HG03135 (cell line): Measurements from ENCODE around the gene PPP3R1.

ENCODE experiments used
- ATAC-seq: cut with Tn5 transposase; IDR thresholded peaks from one replicate; pipeline ENCODE4 v1.9.1; 2021; ENCODE audit warnings: mild to moderate bottlenecking, moderate library complexity; ENCODE audit not compliant: unreplicated experiment

PPP3R1 gene, protein sequence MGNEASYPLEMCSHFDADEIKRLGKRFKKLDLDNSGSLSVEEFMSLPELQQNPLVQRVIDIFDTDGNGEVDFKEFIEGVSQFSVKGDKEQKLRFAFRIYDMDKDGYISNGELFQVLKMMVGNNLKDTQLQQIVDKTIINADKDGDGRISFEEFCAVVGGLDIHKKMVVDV

DNA sequence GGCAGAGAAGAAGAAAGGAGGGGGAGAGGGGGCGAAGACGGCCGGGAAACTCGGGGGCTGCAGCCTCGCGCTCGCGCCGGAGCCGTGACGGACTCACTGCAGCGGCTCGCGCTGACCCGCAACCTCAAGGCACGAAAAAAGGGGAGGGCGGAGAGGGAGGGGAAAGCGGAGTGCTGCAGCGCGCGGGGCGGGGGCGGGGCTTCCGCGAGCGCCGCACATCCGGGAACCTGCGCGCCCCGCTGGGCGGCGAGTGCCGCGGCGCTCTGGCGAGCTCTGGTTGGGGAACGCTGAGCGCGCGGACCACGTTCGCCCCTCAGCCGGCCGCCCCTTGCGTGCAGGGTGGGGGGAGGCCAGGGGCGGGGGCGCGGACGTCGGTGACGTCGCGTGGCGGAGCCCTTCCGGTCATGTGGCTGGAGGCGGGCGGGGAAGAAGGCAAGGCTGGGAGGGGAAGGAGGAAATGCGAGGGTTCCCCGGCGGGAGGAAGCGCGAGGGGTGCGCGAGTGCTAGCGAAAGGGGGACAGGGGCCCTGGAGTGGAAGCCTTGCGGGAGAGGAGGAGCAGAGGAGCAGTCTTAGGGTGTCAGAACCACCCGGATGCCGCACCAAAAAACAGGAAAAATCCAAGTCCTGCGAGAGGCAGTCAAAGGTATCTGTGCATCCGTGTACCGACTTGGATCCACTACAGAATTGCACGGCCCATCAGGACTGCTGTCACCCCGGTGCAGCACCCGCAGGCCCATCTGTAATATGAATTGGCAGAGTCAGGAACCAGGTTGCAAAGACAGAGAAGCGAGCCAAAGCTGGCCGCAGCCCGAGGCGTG, at the start of gene PPP3R1:
TSS of gene PPP3R1 (minus strand) at position 133 of the 819 bp plus-strand sequence. CDS start 405 bp downstream, outside the sequence.
- ATAC-seq = peak; percentile 75

DNA sequence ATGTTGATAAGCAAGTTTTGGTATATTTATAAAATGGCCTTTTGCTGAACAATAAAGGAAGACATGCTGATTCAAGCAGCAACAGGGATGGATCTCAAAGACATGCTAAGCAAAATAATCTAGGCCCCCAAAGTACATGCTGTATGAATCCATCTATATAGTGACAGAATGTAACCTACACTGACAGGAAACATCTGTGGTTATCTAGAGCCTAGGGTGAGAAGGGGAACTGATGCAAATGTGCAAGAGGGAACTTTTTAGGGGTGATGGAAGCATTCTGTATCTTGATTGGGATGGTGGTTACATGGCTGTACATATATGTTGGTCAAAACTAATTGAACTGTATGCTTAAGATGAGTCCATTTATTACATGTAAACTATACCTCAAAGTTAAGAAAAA, 43.2 kb upstream of the PPP3R1 start:
- ATAC-seq = no peak

DNA sequence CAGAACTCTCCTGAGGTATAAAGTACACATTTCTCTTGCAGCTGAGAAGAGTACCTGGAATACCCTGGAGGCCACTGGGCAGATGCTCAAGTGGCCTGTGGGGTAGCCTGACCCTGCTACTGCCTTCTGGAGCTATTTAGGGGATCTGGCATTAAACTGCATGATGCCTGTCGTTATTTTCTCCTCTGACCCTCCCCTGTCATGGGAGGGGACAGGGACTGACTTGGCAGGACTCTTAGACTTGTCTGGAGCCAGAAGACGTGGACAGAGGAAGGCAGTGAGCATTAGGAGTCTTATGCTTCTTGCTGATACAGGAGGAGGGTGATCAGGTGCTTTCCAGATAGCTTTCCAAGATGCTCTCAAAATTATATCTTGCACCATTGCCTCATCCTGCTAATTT, 42.6 kb upstream of the PPP3R1 start:
- no peak for ATAC-seq

DNA sequence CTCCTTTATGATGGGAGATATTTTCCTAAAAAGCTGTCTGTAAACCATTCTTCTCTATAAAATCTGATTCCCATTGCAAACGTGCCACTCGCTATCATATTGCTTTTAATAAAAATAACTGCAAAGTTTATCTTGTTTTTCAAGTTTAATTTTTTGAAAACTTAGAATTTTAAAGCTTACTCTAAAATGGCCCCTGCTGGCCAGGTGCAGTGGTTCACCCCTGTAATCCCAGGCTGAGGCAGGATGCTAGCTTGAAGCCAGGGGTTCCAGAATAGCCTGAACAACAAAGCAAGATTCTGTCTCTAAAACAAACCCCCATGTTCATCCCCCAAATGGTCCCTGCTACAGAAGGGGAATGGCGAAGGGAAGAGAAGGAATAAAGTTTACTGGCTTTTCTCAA, 41.9 kb upstream of the PPP3R1 start:
- no peak for ATAC-seq

DNA sequence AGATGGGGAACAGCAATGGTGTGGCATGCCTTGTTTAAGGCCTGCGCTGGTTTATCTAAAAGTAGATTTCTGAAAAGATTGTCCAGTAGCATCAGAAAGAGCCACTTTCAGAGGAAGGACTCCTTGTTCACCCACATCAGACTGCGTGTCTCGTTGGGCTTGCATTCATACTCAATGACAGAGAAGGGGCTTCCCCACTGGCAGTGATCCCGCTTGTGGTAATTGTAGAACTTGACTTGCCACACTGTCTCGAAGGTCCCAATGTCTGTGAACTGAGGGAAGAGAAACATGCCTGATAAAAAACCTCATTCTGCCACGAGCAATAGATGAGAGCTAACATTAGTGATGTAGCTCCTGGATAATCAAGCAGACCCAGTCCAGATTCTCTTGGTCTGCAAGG, 41.4 kb upstream of the PPP3R1 start:
- no peak for ATAC-seq

DNA sequence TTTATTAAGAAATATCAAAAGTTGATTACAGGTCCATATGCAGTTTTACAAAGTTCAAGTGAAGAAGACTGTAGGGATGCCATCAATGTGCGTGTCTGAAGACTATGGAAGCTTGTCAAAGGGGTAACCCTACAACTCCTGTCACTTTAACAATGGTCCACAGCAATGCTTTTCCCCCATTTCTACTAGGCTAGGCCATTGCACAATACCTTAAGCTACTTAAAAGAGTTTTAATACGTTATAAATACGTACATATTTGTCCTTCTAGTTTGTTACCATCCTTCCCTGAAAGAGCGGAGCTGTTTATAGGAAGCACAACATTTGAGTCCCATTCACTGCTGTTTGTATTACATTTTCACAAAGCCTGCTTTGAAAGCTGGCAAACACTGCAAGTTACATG, 40.7 kb upstream of the PPP3R1 start:
- no peak for ATAC-seq

DNA sequence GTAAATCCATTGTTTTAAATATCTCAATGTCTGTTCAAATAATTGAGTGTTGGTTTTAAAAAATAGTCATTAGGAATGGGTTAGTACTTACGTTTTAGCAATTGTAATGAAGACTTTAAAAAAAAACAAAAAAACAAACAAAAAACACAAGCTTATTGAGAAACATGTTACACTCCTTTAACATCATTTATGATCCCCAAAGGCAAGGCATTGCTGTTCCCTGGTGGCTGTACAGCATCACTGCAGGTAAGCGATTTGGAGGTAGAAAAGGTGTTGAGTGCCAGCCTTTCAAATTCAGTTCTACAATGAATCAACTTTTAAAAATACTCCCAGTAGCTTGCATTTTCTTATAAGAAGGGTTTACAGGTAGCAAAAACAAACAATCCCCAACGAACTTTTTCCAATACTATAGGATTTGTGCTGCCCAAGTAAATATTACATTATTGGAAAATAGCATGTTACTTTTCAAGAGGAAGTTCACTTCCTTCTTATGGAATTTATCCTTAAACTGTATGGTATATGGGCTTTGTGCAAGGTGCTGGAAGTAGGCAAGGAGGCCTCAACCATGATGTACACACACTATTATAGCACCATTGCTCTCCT, 39.9 kb upstream of the PPP3R1 start:
- ATAC-seq = no peak

DNA sequence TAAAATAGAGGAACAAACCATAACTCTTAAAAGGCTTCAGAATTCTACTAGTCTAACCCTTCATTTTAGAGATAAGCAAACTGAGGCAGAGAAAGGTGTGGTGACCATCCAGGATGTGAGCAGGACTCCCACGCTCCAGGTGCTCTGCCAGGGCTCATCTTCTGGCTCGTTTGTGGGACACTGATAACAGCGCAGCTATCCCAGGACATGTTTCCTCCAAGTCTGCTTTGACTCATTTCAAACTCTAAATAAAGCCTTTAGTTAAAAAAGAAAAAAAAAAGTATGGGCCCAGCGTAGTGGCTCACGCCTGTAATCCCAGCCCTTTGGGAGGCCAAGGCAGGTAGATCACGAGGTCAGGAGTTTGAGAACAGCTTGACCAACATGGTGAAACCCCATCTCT, 39.0 kb upstream of the PPP3R1 start:
- no peak for ATAC-seq

DNA sequence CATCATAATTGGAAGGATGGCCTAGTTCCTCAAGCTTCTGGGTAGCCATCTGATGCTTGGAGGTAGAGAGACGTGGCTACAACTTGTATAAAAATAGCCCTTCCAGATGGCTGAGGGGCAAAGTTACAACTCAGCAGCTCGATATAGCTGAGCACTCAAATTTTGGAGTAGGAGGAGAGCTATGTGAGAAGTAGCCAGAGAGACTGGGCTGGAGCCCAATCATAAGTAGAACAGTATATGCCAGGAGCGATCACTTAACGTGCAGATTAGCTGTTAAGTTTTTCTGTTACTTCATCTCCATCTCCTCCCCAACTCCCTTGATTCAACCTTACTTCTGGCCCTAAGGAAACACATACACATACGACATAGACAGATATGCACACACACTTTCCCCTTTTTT, 38.6 kb upstream of the PPP3R1 start:
- no peak for ATAC-seq

DNA sequence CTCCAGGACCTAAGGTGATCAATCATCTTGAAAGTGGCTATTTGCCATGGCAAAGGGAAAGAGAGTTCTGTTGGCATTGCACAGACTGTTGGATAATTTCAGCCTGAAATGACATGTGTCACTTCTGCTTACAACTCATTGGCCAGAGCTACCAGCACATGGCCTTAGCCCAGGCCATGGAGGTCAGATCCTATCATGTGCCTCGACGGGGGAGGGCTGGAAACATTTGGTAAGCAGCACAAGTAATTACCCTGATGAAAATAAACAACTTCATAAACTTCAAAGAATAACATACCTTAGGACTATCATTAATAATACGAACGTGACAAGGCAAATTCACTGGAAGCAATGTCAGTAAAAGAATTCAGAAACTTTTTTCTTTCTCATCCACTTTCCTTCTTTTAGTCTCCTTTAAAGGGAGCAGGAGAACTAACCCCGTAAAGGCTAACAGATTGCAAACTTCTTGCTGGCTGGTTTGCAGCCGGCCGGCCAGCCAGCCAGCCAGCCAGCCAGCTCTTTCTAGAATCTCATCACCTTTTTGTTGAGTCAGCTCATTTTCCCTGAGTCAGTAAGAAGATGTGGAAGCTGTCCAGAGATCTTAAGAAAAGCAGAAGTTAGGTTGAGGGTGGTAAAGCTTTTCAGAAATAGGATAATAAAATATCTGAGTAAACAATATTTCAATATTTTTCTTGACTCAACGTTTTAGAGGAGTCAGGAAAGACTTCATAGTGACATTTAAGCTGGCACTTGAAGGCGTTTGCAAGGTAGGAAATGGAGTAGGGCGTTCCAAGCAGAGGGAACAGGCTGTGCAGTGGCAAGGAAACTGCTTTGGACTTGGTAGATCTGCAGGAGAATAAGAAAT, 35.5 kb upstream of the PPP3R1 start:
- no peak for ATAC-seq

DNA sequence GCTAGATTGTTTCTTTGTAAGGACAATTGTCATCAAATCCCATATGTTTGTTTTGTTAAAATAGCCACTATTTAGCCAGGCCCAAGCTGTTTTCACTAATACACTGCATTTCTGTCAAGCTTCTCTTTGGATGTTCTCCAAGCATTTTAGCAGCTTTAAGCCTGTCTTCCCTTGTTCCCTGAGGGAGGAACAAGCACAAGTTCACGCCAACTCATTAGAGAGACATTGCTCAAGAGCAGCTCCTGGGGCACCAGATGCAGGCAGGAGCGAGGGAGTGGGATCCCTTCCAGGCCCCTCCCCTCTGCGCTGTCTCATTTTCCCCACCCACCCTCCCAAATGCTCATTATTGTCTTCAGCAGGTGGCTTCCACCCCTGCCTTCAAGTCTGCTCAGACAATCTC, 32.6 kb upstream of the PPP3R1 start:
- ATAC-seq = no peak

DNA sequence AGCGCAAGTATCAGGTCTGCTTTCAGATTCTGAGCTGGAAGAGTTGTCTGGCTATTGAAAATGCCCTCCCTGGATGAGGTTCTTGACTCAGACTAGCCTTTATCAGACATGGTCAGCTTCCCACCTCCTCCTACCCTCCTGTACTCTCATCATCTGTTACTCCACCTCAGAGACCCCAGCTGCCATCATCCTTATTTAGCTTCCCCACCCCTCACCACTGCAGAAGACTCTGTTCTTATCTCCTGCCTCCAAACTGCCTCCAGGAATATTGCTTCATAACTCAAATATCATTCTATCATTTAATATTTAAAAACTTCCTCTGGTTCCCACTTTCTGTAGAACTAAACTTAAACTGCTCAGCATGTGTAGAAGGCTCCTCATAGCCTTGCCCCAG, 31.1 kb upstream of the PPP3R1 start:
- ATAC-seq = no peak

DNA sequence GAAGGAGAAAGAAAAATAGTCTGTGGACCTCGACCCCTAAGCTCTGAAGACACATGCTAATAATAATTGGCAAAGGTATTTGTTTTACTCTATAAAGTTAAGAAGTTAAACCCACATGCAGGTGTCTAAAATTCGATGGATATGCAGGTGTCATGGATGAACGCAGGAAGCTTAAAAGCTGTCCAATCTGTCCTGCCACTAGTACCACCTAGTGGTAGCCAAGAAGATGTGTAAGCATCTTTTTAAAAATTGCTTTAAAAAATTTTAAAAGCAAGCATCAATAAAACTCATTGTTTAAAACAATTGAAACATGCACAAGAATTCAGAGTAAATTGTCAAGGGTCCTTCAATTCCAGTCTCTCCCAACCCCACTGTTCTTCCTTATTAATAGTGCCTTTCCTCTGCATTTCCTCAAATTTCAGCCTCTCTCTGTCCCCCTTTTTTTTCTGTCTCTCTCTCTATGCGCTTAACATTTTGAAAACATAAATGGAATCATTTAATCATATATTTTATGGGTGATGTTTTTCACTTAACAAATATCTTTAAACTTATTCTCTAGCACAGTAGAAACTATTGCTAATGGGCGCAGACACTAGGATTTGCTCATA, 30.6 kb upstream of the PPP3R1 start:
- ATAC-seq = no peak

DNA sequence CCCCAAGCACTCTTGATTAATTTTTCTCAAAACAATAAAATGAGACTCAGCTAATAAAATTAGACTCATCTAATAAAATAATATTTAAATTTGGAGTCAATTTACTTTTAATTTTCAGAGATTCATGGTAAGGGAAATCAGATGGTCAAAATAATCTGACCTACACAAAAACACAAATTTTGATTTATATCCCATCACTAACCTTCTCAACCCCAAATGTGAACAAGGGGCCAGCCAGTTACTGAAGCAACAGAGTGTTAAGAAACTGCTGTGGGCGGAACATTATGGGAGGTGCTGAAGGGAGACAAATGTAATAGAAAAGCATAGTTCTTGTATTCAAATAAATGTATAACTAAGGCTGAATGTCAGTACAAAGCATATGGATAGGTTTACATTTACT, 28.5 kb upstream of the PPP3R1 start:
- no peak for ATAC-seq

DNA sequence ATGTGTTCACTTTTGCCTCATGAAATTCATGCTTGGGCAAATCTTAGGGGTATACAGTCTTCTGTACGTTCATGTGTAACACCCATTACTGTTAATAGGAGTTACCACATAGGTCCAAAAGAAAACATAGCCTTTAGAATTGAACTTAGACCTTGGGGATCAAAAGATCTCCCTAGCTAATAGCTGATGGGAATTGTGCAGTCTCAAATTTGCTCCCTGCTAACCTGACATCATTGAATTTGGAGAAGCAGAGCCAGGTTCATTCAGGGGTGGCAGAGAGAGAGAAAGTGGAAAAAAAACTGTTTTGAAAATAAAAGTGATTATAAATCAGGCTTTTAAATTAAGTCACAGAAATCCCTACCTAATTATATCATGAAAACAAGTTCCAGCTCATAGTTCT, 28.0 kb upstream of the PPP3R1 start:
- ATAC-seq = no peak

DNA sequence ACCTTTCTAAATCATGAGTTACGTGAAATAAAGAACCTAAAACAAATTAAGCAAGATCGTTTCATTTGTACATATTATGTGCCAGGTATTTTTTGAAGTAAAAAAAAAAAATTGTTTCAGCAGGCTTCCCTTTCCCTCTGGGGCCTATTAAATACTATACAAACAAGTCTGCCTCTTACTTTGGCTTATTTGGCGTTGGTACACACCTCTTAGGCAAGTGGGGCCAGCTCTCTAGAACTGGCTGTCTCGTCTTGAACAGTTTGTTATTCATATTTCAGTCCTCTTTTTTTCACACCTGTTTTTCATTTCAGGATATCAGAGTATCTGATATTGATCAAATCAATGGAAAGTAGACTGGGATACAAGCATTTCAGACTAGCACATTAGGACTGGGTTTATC, 27.4 kb upstream of the PPP3R1 start:
- no peak for ATAC-seq

DNA sequence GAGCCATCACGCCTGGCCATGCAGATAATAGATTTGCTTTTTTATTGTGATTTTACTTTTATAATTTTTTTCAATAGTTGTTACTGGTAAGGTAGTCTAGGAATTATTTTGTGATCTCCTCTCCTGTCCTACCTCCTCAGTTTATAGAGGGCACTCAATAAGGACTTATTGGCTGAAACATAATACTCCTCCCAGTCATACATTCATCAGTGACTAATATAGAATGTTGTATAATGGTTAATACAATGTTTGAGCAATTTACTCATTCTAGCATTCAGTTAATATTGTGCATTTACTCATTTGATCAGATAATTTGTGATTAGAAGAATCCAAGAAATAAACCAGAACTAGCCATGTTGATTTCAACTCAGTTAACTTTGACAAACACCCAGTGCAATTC, 25.8 kb upstream of the PPP3R1 start:
- ATAC-seq = no peak

DNA sequence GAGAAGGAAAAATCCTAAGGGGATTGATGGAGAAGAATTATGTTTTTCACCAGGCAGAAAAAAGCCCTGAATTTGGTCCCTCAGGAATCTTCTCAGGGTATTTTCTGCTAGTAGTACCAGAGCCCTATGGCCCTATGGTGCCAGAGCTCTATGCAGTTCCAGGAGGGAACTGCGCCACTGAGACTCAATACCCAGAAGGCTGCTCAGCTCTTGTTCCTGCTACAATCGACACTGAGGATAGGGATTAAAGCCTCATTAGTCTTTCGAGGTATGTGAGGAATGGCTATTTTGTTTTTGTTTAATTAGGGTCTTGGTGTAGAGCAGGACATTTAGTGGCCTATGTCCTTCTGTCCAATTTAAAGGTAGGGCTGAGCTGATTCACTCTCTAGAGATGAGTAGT, 21.7 kb upstream of the PPP3R1 start:
- ATAC-seq = no peak

DNA sequence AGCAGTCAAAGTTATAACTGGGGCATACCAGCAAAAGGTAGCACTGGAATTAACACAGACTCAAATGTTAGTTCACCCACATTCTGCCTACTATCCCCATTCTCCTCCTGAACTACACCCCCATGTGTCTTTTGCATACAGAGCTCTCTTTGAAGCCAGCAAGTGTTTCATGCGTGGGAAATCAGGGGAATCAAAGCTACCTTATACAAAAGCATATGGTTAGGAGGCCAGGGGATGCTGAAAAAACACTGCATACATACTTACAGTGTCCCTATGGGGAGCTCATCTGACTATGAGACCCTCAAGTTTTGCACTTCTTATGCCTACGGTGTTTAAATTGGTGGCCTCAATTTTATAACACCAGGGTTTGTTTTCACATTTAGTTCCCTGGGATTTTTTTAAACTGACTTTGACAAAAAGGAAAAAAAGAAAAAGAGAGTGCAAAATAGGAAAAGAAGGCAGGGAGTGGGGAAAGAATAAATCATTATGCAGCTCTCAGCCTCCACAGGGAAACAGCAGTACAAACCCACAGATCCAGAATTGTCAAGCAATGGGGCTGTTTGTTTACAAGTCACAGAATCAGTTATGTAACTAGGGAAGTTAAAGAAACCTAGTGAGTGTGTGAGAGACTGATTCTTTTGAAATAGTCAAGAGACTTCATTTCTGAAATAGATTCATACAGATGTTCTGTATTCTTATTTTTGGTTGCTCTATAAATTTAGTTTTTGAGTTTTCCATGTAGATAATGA, 20.1 kb upstream of the PPP3R1 start:
- no peak for ATAC-seq

DNA sequence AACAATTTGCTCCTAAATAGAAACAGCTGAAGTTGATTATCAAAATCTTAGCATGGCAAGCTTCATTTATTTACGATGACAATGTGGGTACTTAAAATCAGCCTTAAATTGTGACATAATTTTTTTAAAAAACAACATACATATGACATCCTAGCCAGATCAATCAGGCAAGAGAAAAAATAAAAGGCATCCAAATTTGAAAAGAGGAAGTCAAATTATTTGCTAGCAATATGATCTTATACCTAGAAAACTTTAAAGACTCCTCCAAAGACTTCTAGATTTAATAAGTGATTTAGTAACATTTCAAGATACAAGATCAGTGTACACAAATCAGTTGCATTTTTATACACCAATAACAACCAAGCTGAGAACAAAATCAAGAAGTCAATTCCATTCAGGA, 14.3 kb upstream of the PPP3R1 start:
- ATAC-seq = no peak
